ENCODE results near the gene DNAJB13.

GRCh38 chr11:73981051-73981805 lies 30.4 kb downstream of the DNAJB13 start:
- TF ChIP-seq CTCF (IDR thresholded peaks at IDR 0.05; ENCODE audit: poor library complexity, severe bottlenecking) (no peak), TAF1 (IDR thresholded peaks at IDR 0.05; ENCODE audit: low read depth) (no peak), EZH2 (IDR thresholded peaks at IDR 0.05; ENCODE audit: borderline replicate concordance, insufficient read depth, low read length, poor library complexity, severe bottlenecking) (no peak), EP300 (conservative IDR thresholded peaks at IDR 0.05; ENCODE audit: poor library complexity, severe bottlenecking) (no peak), SMC3 (conservative IDR thresholded peaks at IDR 0.05; ENCODE audit: poor library complexity) (no peak), POLR2AphosphoS5 (IDR thresholded peaks at IDR 0.05) (no peak), MXI1 (conservative IDR thresholded peaks at IDR 0.05; ENCODE audit: poor library complexity, severe bottlenecking) (no peak)
